Activated CD4-positive, CD25-positive, alpha-beta regulatory T cell treated with anti-CD3 and anti-CD28 coated beads, Interleukin-2, amount 50 U/mL, for 72 hours (primary cell): ENCODE measurements around the gene RAB31.
"Not testable (repeated sequence)": the region's sequence is repeated elsewhere in the genome, so short reads cannot be mapped to it uniquely, and the experiment has no call there.

Experiments
- DNase-seq: peaks from one replicate; pipeline ENCODE4 v3.0.0; 2021

RAB31 gene

GRCh38 chr18:9766076-9766481 lies 58.0 kb downstream of the RAB31 start:
- DNase-seq: no peak

- DNase-seq: no peak
Measured at GRCh38 chr18:9766740-9767139, 58.6 kb downstream of the RAB31 start.

GRCh38 chr18:9768071-9768691 lies 60.1 kb downstream of the RAB31 start:
- DNase-seq: not testable (repeated sequence)

- not testable (repeated sequence) for DNase-seq
Measured at GRCh38 chr18:9770111-9770510, 62.0 kb downstream of the RAB31 start.

- peak; percentile 71 for DNase-seq
Measured at GRCh38 chr18:9771261-9771976, 63.3 kb downstream of the RAB31 start.

GRCh38 chr18:9771977-9772660 lies 64.0 kb downstream of the RAB31 start:
- no peak for DNase-seq

- no peak for DNase-seq
Measured at GRCh38 chr18:9772847-9773677, 65.0 kb downstream of the RAB31 start.

GRCh38 chr18:9774150-9774549 lies 66.0 kb downstream of the RAB31 start:
- DNase-seq: no peak

- DNase-seq: no peak
Measured at GRCh38 chr18:9775178-9775577, 67.1 kb downstream of the RAB31 start.

- no peak for DNase-seq
Measured at GRCh38 chr18:9779630-9780029, 71.5 kb downstream of the RAB31 start.

GRCh38 chr18:9782073-9782857 lies 74.2 kb downstream of the RAB31 start:
- DNase-seq: no peak

GRCh38 chr18:9786631-9787030 lies 78.5 kb downstream of the RAB31 start:
- DNase-seq: no peak

- DNase-seq: no peak
Measured at GRCh38 chr18:9787036-9787435, 78.9 kb downstream of the RAB31 start.

- DNase-seq: no peak
Measured at GRCh38 chr18:9787712-9788111, 79.6 kb downstream of the RAB31 start.

- no peak for DNase-seq
Measured at GRCh38 chr18:9788140-9788539, 80.0 kb downstream of the RAB31 start.

GRCh38 chr18:9788860-9789259 lies 80.8 kb downstream of the RAB31 start:
- no peak for DNase-seq

- DNase-seq: no peak
Measured at GRCh38 chr18:9790261-9790660, 82.2 kb downstream of the RAB31 start.

GRCh38 chr18:9791991-9792390 lies 83.9 kb downstream of the RAB31 start:
- DNase-seq: no peak

- peak; percentile 45 for DNase-seq
Measured at GRCh38 chr18:9792565-9793245, 84.6 kb downstream of the RAB31 start.

- DNase-seq: no peak
Measured at GRCh38 chr18:9796011-9796410, 87.9 kb downstream of the RAB31 start.

- no peak for DNase-seq
Measured at GRCh38 chr18:9796935-9797549, 88.9 kb downstream of the RAB31 start.
